Kidney (tissue), 14 donors: Measurements from ENCODE around the gene GPC5. TPM values are rescaled to one million over a fixed set of nuclear protein-coding genes. Genes with fewer than 3 reads are reported as not detected.

Experiments
- DNase-seq, 5 donors: peaks; one replicate each; pipeline ENCODE4 v3.0.0-alpha.2; 2013 to 2020
- FAIRE-seq: peaks from 2 replicates; lab custom pipeline; 2012; peaks lifted over from hg19 to GRCh38; lab: Jason Lieb, UNC
- H3K27ac ChIP-seq, 2 donors: one replicate each; pipeline ENCODE4 v1.7.0; 2013; ENCODE audit warnings: low read depth in 2 of 2, low read length in 2 of 2, inconsistent platforms in 1 of 2
- H3K27me3 ChIP-seq: one replicate; pipeline ENCODE4 v1.7.1; 2013; ENCODE audit warnings: low read length, inconsistent platforms; ENCODE audit not compliant: control insufficient read depth, insufficient read depth
- H3K36me3 ChIP-seq, 3 donors: one replicate each; pipeline versions ENCODE4 v1.7.0 to v1.7.1; 2013; ENCODE audit warnings: low read length in 3 of 3, control low read depth in 1 of 3, inconsistent platforms in 1 of 3; ENCODE audit not compliant: insufficient read depth in 3 of 3, control insufficient read depth in 2 of 3
- H3K4me1 ChIP-seq, 3 donors: one replicate each; pipeline versions ENCODE4 v1.7.0 to v1.7.1; 2013; ENCODE audit warnings: low read length in 3 of 3, inconsistent platforms in 1 of 3, low read depth in 1 of 3; ENCODE audit not compliant: control insufficient read depth in 2 of 3, insufficient read depth in 2 of 3
- H3K4me3 ChIP-seq, 3 donors: one replicate each; pipeline versions ENCODE4 v1.7.0 to v1.8.1; 2013; ENCODE audit warnings: low read length in 3 of 3, control low read depth in 1 of 3, inconsistent platforms in 1 of 3
- H3K9ac ChIP-seq, 3 donors: one replicate each; pipeline versions ENCODE4 v1.7.0 to v1.7.1; 2013; ENCODE audit warnings: low read length in 3 of 3, control low read depth in 1 of 3, inconsistent platforms in 1 of 3
- H3K9me3 ChIP-seq, 3 donors: one replicate each; pipeline versions ENCODE4 v1.7.0 to v1.7.1; 2013; ENCODE audit warnings: low read length in 3 of 3, control low read depth in 1 of 3, inconsistent platforms in 1 of 3; ENCODE audit not compliant: control insufficient read depth in 2 of 3, insufficient read depth in 1 of 3
- intact Hi-C: fragments of 100-400 bp; cut with DNase I; formaldehyde crosslinking; loops from one replicate; pipeline ENCODE4 v1.11.1; 2022
- polyA plus RNA-seq: library from polyadenylated mRNA; stranded (reverse); fragments of 350-450 nt; fragmentation: Illumina TruSeq; extraction: RNeasy Lipid Tissue Mini Kit (QIAGEN cat#74804); gene quantifications from one replicate; pipeline ENCODE4 v1.2.3, GENCODE V29; 2014; ENCODE audit warnings: low read depth, low replicate concordance; ENCODE audit not compliant: insufficient read depth
- total RNA-seq: library from RNA; stranded (reverse); fragmentation: NEBNext Ultra II Directional; extraction: Animal tissue kit (Norgen Biotek cat#: 25700); gene quantifications from one replicate; pipeline ENCODE4 v1.2.1, GENCODE V29; 2021
- TF ChIP-seq, protein P1 (sequence below): IDR thresholded peaks from 3 replicates; pipeline ENCODE4 v1.5.1; 2012; ENCODE audit warnings: mild to moderate bottlenecking, moderate library complexity, borderline replicate concordance; ENCODE audit not compliant: insufficient read depth; ENCODE audit errors: extremely low read depth
- donor health status: control.
- donor health status: control.
- donor health status: control.
- donor health status: control.
- donor health status: control.
- donor health status: DM: yes; HTN: yes; CAD: no.
- donor health status: Normal renal cell carcinoma (clear cell type).

The GPC5 gene
- total and polyA plus RNA-seq, 2 donors from 2014 or later: 0.47 to 6.8 TPM

DNA sequence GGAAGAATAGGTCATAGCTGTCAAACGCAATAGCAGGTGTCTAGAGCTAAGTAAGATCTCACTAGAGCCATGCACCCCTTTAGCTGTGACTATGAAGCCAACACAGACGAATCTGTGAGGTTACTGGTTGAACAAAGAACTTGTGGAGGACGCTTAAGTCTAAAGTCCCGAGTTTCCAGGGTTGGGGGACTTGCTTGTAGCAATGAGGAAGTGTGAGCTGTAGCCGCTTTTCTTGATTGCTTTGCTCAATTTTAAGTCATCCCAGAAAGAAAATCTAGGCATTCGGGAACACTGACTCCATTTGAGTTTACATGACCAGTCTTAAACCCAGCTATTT lies 1.6 kb downstream of the GPC5 start:
- Histone ChIP-seq H3K4me3 (no peak overlapping the region), H3K9me3 (no peaks in the 10 kb centered on the region), H3K27me3 (peaks cover 2% of the 10 kb centered on the region), H3K9ac (no peak overlapping the region), H3K4me1 (peaks cover 0 to 6% (median 3%) of the 10 kb centered on the region in 3 donors), H3K27ac (no peak overlapping the region), H3K36me3 (no peaks in the 10 kb centered on the region)
- intact Hi-C loops: no loop called here
- FAIRE-seq (no peak), DNase-seq (peak in 2 of 5 donors; percentile 4 to 23)
- TF ChIP-seq, protein P1, sequence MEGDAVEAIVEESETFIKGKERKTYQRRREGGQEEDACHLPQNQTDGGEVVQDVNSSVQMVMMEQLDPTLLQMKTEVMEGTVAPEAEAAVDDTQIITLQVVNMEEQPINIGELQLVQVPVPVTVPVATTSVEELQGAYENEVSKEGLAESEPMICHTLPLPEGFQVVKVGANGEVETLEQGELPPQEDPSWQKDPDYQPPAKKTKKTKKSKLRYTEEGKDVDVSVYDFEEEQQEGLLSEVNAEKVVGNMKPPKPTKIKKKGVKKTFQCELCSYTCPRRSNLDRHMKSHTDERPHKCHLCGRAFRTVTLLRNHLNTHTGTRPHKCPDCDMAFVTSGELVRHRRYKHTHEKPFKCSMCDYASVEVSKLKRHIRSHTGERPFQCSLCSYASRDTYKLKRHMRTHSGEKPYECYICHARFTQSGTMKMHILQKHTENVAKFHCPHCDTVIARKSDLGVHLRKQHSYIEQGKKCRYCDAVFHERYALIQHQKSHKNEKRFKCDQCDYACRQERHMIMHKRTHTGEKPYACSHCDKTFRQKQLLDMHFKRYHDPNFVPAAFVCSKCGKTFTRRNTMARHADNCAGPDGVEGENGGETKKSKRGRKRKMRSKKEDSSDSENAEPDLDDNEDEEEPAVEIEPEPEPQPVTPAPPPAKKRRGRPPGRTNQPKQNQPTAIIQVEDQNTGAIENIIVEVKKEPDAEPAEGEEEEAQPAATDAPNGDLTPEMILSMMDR: no peak

DNA sequence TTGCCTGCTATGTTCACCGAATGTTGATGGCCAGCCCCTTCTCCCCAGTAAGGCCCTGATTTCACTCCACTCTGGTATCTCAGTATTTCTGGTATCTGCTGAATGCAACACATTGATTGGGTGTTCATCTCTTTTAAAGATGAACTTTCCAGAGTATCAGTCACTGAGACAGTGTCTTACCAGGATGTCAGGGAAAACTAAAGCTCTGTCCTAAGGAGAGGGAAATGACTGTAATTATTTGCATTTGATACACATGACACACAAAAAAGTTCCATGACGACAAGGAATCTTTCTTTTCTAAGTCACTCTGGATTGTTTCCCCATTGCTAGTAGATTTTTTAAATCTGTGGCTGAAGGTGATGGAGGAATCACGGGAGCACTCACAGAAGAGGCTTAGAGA lies 2.2 kb downstream of the GPC5 start:
- no peak for DNase-seq
- H3K9me3 ChIP-seq: no peaks in the 10 kb centered on the region

DNA sequence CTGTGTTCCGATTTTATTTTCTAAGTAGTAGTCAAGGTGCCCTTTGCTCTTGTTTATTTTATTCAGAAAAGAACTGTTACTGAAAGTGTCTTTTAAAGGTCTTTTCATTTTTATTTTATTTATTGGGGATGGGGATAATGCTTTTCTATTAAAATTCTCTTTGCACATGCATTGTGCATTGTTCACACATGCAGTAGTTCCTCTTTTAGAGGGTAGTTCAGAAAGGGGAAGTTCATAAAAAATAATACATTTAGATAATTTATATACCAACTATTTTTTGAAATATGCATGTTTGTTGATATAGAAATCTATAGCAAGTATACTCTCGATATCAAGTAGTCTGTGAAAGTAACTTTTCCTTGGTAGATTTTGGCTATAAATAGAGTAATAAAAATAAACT lies 3.5 kb downstream of the GPC5 start:
- FAIRE-seq (no peak), DNase-seq (no peak)
- Histone ChIP-seq H3K27me3 (no peaks in the 10 kb centered on the region), H3K4me1 (peaks cover 0 to 6% (median 3%) of the 10 kb centered on the region in 3 donors), H3K9ac (no peak overlapping the region), H3K27ac (no peak overlapping the region), H3K9me3 (no peaks in the 10 kb centered on the region), H3K4me3 (no peak overlapping the region), H3K36me3 (no peaks in the 10 kb centered on the region)
- intact Hi-C loops: no loop called here
- TF ChIP-seq, protein P1: no peak

More for the DNA sequence above, 2.2 kb downstream of the GPC5 start:
- no peak for FAIRE-seq
- Histone ChIP-seq H3K36me3 (no peaks in the 10 kb centered on the region), H3K27ac (no peak overlapping the region), H3K4me3 (no peak overlapping the region), H3K27me3 (peaks cover 2% of the 10 kb centered on the region), H3K4me1 (peaks cover 0 to 6% (median 3%) of the 10 kb centered on the region in 3 donors), H3K9ac (no peak overlapping the region)
- intact Hi-C loops: no loop called here
- TF ChIP-seq, protein P1: no peak

DNA sequence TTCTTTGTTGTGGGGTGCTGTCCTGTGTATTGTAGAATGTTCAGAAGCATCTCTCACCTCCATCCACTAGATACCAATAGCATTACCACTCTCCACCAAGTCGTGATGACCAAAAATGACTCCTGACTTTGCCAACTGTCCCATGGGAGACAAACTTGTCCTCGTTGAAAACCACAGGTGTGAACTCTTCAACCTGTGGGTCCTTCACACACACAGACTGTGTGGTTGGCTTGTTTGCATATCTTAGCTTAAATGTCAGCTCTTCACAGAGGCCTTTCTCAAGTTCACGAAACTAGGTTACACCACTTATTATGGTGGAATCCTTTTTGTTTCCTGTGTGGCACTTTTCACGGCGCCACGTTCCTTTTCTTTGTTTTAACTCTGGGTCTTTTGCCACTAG lies 6.8 kb downstream of the GPC5 start:
- Histone ChIP-seq H3K4me1 (no peaks in the 10 kb centered on the region), H3K36me3 (no peaks in the 10 kb centered on the region), H3K27ac (no peak overlapping the region), H3K9me3 (no peaks in the 10 kb centered on the region), H3K27me3 (no peaks in the 10 kb centered on the region), H3K9ac (no peak overlapping the region), H3K4me3 (no peak overlapping the region)
- DNase-seq: no peak
- intact Hi-C loops: no loop called here
- TF ChIP-seq, protein P1: no peak
- FAIRE-seq: no peak
